Measurements from ENCODE around the gene GIT2. TPM values are rescaled to one million over a fixed set of nuclear protein-coding genes. Genes with fewer than 3 reads are reported as not detected.

The GIT2 gene
- total and polyA plus RNA-seq, 2 experiments from 2014 or later, result 15.8 to 20.9 TPM

DNA sequence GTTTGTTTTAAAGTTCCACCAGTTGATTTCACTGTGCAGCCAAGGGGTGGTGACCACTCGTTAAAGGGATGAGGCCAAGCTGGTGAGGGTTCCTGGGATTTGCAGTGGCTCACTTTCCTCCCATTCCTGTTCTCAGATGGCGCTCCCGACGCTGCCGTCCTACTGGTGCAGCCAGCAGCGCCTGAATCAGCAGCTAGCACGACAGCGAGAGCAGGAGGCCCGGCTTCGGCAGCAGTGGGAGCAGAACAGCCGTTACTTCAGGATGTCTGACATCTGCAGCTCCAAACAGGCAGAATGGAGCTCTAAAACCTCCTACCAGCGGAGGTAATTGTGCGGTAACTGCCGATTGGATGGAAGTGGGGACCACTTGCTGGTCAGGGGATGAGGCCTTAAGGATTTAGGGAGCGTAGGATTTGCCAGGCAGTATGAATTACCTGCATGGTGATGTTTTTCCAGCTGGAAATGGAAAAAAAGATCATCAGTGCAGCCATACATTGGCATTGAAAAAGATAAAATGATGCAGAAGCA, 93.2 kb downstream of the GIT2 start:
- no peaks in the 10 kb centered on the region; the same call in 2 of the 3 replicates for H3K9me3 Mint-ChIP-seq
- peaks cover 42% of the 10 kb centered on the region for H3K36me3 Mint-ChIP-seq (ENCODE audit: low read depth)
- Histone ChIP-seq H3K27ac (ENCODE audit: low read depth) (no peak overlapping the region), H3K4me2 (no peak overlapping the region), H3K79me2 (replicated peaks; ENCODE audit: insufficient read depth) (no peaks in the 10 kb centered on the region), H3K4me3 (no peak overlapping the region), H3K27me3 (ENCODE audit: insufficient read depth) (peaks cover 97% of the 10 kb centered on the region), H3F3A (replicated peaks; ENCODE audit: low read depth) (no peaks in the 10 kb centered on the region; the same call in 1 of the 2 replicates), H3K9me2 (ENCODE audit: insufficient read depth) (no peaks in the 10 kb centered on the region), H2AFZ (no peak overlapping the region), H3K4me1 (ENCODE audit: insufficient read depth) (peaks cover 11% of the 10 kb centered on the region), H4K20me1 (replicated peaks; ENCODE audit: insufficient read depth) (peaks cover 19% of the 10 kb centered on the region), H3K36me3 (ENCODE audit: insufficient read depth) (no peaks in the 10 kb centered on the region; the same call in 1 of the 2 replicates)
- DNase-seq (ENCODE audit: low spot score) (peak; percentile 32), ATAC-seq (no peak)
- H3K27me3 Mint-ChIP-seq (ENCODE audit: insufficient read depth, low read depth, poor library complexity), result peaks cover 78% of the 10 kb centered on the region
- TF ChIP-seq POLR2AphosphoS5 (IDR thresholded peaks at IDR 0.05; ENCODE audit: low read depth) (no peak), EZH2phosphoT487 (IDR thresholded peaks at IDR 0.05; ENCODE audit: unreplicated experiment) (no peak), ZNF331 (CRISPR knock-in tag; IDR thresholded peaks at IDR 0.05; ENCODE audit: low read depth) (no peak), ZNF114 (CRISPR knock-in tag; IDR thresholded peaks at IDR 0.05) (no peak), JUNB (IDR thresholded peaks at IDR 0.05; ENCODE audit: unreplicated experiment) (no peak), STAT1 (IDR thresholded peaks at IDR 0.05; ENCODE audit: unreplicated experiment) (no peak), CREB1 (CRISPR knock-in tag; IDR thresholded peaks at IDR 0.05; ENCODE audit: low read depth) (no peak), NANOG (IDR thresholded peaks at IDR 0.05; ENCODE audit: borderline replicate concordance) (no peak), EZH2 (IDR thresholded peaks at IDR 0.05; ENCODE audit: low read depth, unreplicated experiment) (no peak)
- TF ChIP-seq, protein P1, sequence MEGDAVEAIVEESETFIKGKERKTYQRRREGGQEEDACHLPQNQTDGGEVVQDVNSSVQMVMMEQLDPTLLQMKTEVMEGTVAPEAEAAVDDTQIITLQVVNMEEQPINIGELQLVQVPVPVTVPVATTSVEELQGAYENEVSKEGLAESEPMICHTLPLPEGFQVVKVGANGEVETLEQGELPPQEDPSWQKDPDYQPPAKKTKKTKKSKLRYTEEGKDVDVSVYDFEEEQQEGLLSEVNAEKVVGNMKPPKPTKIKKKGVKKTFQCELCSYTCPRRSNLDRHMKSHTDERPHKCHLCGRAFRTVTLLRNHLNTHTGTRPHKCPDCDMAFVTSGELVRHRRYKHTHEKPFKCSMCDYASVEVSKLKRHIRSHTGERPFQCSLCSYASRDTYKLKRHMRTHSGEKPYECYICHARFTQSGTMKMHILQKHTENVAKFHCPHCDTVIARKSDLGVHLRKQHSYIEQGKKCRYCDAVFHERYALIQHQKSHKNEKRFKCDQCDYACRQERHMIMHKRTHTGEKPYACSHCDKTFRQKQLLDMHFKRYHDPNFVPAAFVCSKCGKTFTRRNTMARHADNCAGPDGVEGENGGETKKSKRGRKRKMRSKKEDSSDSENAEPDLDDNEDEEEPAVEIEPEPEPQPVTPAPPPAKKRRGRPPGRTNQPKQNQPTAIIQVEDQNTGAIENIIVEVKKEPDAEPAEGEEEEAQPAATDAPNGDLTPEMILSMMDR (conservative IDR thresholded peaks at IDR 0.05; ENCODE audit: low read depth in 2 of 2), result no peak
- TF ChIP-seq, protein P2, sequence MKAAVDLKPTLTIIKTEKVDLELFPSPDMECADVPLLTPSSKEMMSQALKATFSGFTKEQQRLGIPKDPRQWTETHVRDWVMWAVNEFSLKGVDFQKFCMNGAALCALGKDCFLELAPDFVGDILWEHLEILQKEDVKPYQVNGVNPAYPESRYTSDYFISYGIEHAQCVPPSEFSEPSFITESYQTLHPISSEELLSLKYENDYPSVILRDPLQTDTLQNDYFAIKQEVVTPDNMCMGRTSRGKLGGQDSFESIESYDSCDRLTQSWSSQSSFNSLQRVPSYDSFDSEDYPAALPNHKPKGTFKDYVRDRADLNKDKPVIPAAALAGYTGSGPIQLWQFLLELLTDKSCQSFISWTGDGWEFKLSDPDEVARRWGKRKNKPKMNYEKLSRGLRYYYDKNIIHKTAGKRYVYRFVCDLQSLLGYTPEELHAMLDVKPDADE (IDR thresholded peaks at IDR 0.05), result no peak
- TF ChIP-seq, protein P3, sequence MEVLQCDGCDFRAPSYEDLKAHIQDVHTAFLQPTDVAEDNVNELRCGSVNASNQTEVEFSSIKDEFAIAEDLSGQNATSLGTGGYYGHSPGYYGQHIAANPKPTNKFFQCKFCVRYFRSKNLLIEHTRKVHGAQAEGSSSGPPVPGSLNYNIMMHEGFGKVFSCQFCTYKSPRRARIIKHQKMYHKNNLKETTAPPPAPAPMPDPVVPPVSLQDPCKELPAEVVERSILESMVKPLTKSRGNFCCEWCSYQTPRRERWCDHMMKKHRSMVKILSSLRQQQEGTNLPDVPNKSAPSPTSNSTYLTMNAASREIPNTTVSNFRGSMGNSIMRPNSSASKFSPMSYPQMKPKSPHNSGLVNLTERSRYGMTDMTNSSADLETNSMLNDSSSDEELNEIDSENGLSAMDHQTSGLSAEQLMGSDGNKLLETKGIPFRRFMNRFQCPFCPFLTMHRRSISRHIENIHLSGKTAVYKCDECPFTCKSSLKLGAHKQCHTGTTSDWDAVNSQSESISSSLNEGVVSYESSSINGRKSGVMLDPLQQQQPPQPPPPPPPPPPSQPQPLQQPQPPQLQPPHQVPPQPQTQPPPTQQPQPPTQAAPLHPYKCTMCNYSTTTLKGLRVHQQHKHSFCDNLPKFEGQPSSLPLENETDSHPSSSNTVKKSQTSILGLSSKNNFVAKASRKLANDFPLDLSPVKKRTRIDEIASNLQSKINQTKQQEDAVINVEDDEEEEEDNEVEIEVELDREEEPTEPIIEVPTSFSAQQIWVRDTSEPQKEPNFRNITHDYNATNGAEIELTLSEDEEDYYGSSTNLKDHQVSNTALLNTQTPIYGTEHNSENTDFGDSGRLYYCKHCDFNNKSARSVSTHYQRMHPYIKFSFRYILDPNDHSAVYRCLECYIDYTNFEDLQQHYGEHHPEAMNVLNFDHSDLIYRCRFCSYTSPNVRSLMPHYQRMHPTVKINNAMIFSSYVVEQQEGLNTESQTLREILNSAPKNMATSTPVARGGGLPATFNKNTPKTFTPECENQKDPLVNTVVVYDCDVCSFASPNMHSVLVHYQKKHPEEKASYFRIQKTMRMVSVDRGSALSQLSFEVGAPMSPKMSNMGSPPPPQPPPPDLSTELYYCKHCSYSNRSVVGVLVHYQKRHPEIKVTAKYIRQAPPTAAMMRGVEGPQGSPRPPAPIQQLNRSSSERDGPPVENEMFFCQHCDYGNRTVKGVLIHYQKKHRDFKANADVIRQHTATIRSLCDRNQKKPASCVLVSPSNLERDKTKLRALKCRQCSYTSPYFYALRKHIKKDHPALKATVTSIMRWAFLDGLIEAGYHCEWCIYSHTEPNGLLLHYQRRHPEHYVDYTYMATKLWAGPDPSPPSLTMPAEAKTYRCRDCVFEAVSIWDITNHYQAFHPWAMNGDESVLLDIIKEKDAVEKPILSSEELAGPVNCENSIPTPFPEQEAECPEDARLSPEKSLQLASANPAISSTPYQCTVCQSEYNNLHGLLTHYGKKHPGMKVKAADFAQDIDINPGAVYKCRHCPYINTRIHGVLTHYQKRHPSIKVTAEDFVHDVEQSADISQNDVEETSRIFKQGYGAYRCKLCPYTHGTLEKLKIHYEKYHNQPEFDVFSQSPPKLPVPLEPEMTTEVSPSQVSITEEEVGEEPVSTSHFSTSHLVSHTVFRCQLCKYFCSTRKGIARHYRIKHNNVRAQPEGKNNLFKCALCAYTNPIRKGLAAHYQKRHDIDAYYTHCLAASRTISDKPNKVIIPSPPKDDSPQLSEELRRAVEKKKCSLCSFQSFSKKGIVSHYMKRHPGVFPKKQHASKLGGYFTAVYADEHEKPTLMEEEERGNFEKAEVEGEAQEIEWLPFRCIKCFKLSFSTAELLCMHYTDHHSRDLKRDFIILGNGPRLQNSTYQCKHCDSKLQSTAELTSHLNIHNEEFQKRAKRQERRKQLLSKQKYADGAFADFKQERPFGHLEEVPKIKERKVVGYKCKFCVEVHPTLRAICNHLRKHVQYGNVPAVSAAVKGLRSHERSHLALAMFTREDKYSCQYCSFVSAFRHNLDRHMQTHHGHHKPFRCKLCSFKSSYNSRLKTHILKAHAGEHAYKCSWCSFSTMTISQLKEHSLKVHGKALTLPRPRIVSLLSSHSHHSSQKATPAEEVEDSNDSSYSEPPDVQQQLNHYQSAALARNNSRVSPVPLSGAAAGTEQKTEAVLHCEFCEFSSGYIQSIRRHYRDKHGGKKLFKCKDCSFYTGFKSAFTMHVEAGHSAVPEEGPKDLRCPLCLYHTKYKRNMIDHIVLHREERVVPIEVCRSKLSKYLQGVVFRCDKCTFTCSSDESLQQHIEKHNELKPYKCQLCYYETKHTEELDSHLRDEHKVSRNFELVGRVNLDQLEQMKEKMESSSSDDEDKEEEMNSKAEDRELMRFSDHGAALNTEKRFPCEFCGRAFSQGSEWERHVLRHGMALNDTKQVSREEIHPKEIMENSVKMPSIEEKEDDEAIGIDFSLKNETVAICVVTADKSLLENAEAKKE (CRISPR knock-in tag; IDR thresholded peaks at IDR 0.05), result no peak
- TF ChIP-seq, protein P4, sequence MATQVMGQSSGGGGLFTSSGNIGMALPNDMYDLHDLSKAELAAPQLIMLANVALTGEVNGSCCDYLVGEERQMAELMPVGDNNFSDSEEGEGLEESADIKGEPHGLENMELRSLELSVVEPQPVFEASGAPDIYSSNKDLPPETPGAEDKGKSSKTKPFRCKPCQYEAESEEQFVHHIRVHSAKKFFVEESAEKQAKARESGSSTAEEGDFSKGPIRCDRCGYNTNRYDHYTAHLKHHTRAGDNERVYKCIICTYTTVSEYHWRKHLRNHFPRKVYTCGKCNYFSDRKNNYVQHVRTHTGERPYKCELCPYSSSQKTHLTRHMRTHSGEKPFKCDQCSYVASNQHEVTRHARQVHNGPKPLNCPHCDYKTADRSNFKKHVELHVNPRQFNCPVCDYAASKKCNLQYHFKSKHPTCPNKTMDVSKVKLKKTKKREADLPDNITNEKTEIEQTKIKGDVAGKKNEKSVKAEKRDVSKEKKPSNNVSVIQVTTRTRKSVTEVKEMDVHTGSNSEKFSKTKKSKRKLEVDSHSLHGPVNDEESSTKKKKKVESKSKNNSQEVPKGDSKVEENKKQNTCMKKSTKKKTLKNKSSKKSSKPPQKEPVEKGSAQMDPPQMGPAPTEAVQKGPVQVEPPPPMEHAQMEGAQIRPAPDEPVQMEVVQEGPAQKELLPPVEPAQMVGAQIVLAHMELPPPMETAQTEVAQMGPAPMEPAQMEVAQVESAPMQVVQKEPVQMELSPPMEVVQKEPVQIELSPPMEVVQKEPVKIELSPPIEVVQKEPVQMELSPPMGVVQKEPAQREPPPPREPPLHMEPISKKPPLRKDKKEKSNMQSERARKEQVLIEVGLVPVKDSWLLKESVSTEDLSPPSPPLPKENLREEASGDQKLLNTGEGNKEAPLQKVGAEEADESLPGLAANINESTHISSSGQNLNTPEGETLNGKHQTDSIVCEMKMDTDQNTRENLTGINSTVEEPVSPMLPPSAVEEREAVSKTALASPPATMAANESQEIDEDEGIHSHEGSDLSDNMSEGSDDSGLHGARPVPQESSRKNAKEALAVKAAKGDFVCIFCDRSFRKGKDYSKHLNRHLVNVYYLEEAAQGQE (IDR thresholded peaks at IDR 0.05; ENCODE audit: unreplicated experiment), result no peak
- no peak overlapping the region; the same call in 2 of the 3 replicates for H3K4me3 Mint-ChIP-seq
- H3K27ac Mint-ChIP-seq, result no peak overlapping the region
- H3K4me1 Mint-ChIP-seq, result peaks cover 29% of the 10 kb centered on the region

Measured in GM23338 (cell line).